Forelimb muscle (tissue), 1 donor: ENCODE results near the gene LSM3. TPM values are rescaled to one million over a fixed set of nuclear protein-coding genes. Genes with fewer than 3 reads are reported as not detected.

ENCODE experiments used
- DNase-seq: peaks from one replicate; pipeline ENCODE4 v3.0.0-alpha.2; 2013; ENCODE audit warnings: low read depth
- polyA plus RNA-seq: library from polyadenylated mRNA; unstranded; fragments of 120-200 nt; gene quantifications from one replicate; pipeline ENCODE4 v1.2.1, GENCODE V29; 2013; ENCODE audit not compliant: insufficient read length

LSM3 gene
- polyA plus RNA-seq, 1 donor: 10.7 TPM

DNA sequence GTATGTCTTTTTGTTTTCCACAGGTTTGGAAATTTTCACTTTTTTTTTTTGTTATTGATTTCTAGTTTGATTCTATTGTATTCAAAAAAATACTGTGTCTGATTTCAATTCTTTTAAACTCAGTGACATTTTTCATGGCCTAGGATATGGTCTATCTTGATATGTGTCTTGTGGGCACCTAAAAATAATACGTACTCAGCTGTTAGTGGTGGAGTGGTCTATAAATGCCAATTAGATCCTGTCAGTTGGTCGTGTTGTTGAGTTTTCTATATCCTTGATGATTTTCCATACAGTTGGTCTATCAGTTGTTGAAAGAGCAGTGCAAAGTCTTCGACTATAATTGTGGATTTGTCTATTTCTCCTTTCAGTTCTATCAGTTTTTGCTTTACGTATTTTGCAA is 61.7 kb downstream of the LSM3 start:
- DNase-seq: no peak

- DNase-seq: no peak
Measured at GRCh38 chr3:14241716-14242115, 63.1 kb downstream of the LSM3 start.

- no peak for DNase-seq
Measured at GRCh38 chr3:14242490-14243311, 64.1 kb downstream of the LSM3 start.

DNA sequence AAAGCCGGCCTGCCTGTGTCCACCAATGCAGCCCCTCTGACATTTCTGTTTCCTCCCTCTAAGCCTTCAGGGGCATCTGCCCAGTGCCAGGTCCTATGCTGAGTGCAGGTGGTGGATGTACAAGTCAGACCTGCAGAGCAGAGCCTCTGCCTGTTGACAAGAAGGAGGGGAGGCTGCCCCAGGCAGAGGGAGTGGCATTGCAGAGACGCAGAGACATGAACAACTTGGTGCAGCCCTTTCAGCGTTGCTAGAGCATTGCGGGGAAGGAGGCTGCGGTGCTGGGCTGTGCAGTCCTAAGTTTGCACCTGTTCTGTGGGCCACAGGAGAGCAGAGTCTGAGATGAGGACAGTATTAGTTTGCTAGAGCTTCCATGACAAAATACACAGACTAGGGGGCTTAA is 65.2 kb downstream of the LSM3 start:
- no peak for DNase-seq

- DNase-seq: no peak
Measured at GRCh38 chr3:14244521-14245247, 66.1 kb downstream of the LSM3 start.

- DNase-seq: no peak
Measured at GRCh38 chr3:14245248-14245639, 66.6 kb downstream of the LSM3 start.

GRCh38 chr3:14245822-14246221 is 67.2 kb downstream of the LSM3 start:
- no peak for DNase-seq

DNA sequence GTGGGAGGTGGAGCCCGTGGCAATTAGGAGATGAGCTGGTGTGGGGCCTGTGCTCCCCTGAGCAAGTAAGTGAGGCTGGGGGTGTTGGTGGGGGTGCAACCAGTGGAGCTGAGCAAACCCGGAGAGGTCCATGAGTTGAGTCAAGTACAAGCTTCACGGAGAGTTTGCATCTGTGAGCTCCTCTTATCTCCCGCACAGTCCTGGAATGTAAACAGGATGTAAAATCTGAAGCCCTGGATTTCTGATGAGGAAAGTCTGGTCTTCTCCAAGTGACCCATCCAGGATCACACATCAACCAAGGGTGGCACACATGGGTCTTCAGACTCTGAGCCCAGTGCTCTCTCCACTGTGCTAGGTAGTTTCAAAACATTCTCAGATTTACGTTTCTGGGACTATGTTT is 67.8 kb downstream of the LSM3 start:
- no peak for DNase-seq

GRCh38 chr3:14248477-14248848 is 69.8 kb downstream of the LSM3 start:
- no peak for DNase-seq

DNA sequence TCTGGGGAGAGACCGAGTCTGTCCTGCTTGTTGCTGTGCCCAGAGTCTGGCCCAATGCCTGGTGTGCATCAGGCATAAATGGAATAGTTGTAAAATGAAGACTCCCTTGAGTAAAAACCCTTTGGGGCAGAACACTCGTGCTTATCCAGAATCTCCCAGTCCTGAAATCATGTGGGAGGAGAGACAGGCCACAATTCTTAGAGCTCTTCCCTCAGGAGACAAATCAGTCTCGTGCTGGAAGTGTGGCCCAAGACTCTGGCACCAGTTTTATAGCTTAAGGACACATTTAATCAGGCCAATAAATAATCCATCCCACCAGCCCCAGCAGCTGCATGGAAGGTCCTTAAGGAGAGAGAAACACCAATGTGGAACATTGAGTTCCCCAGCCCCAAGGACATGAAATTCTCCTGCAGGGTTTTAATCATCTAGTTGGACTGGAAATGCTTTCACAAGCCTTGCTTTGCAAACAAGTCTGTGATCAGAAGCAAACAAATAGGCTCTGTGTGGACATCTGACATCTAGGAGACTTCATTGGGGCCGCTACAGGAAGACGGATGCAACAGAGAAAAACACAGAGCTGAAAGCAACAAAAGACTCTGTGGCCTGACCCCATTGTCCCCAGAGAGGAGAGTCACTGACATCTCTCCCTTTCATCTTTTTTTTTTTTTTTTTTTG is 70.4 kb downstream of the LSM3 start:
- DNase-seq: no peak

Other genes with a start within 250 kb of the LSM3 start
- 14.5 TPM for gene CHCHD4, start 53.9 kb upstream of the LSM3 start, polyA plus RNA-seq
- gene TMEM43, start 53.8 kb upstream of the LSM3 start, polyA plus RNA-seq: 47.7 TPM
- 18.1 TPM for gene XPC, start 216 bp upstream of the LSM3 start, polyA plus RNA-seq
- gene SLC6A6, start 223.8 kb downstream of the LSM3 start, polyA plus RNA-seq: 4.9 TPM